Neuronal stem cell (in vitro differentiated cells): Measurements from ENCODE around the gene GH1.
A peak's percentile ranks its signal among the peaks of the same experiment; 100 is the strongest.

ENCODE experiments used
- DNase-seq: peaks from one replicate; pipeline ENCODE4 v3.0.0-alpha.2; 2013; ENCODE audit warnings: low spot score
- H2AFZ ChIP-seq: one replicate; pipeline ENCODE4 v1.6.1; 2013; ENCODE audit warnings: mild to moderate bottlenecking, low read length, inconsistent platforms
- H2AK5ac ChIP-seq: 2 replicates; pipeline ENCODE4 v1.6.1; 2013; ENCODE audit warnings: low read depth, mild to moderate bottlenecking, inconsistent platforms, low read length, moderate library complexity, mixed read lengths
- H2BK120ac ChIP-seq: 2 replicates; pipeline ENCODE4 v1.6.1; 2013; ENCODE audit warnings: low read depth, mild to moderate bottlenecking, inconsistent platforms, low read length, moderate library complexity, mixed read lengths
- H2BK12ac ChIP-seq: one replicate; pipeline ENCODE4 v1.6.1; 2013; ENCODE audit warnings: low read length, inconsistent platforms
- H2BK15ac ChIP-seq: 2 replicates; pipeline ENCODE4 v1.6.1; 2013; ENCODE audit warnings: mild to moderate bottlenecking, low read length, inconsistent platforms, mixed read lengths
- H2BK5ac ChIP-seq: one replicate; pipeline ENCODE4 v1.6.1; 2013; ENCODE audit warnings: inconsistent platforms, mild to moderate bottlenecking, low read length, moderate library complexity
- H3K14ac ChIP-seq: one replicate; pipeline ENCODE4 v1.6.1; 2013; ENCODE audit warnings: low read length, inconsistent platforms
- H3K18ac ChIP-seq: 2 replicates; pipeline ENCODE4 v1.6.1; 2013; ENCODE audit warnings: low read length, inconsistent platforms
- H3K23ac ChIP-seq: 2 replicates; pipeline ENCODE4 v1.6.1; 2013; ENCODE audit warnings: low read depth, mild to moderate bottlenecking, mixed read lengths, low read length, inconsistent platforms; ENCODE audit not compliant: poor library complexity
- H3K27ac ChIP-seq: replicated peaks from 3 replicates; pipeline ENCODE4 v1.5.1; 2013; ENCODE audit warnings: low read length, inconsistent platforms
- H3K27me3 ChIP-seq, 3 experiments: 2 replicates each; pipeline ENCODE4 v1.6.1; 2013; ENCODE audit warnings: low read length in 3 of 3, mild to moderate bottlenecking in 2 of 3, inconsistent platforms in 1 of 3, low read depth in 1 of 3, mixed read lengths in 1 of 3, moderate library complexity in 1 of 3; ENCODE audit not compliant: control insufficient read depth in 3 of 3, insufficient read depth in 3 of 3
- H3K36me3 ChIP-seq, 2 donors: replicated peaks in 1 of 2; 2 replicates each; pipeline ENCODE4 v1.6.1; 2013; ENCODE audit warnings: low read length in 2 of 2; ENCODE audit not compliant: control insufficient read depth in 2 of 2, insufficient read depth in 2 of 2
- H3K4ac ChIP-seq: 2 replicates; pipeline ENCODE4 v1.6.1; 2013; ENCODE audit warnings: inconsistent platforms, mild to moderate bottlenecking, low read length, moderate library complexity
- H3K4me1 ChIP-seq, 2 donors: 1 replicate in 1 of 2; 2 replicates in 1 of 2; pipeline ENCODE4 v1.6.1; 2013; ENCODE audit warnings: low read length in 2 of 2, low read depth in 1 of 2; ENCODE audit not compliant: control insufficient read depth in 2 of 2, insufficient read depth in 1 of 2
- H3K4me2 ChIP-seq: one replicate; pipeline ENCODE4 v1.6.1; 2013; ENCODE audit warnings: mild to moderate bottlenecking, low read length, inconsistent platforms; ENCODE audit not compliant: insufficient read depth, poor library complexity, severe bottlenecking
- H3K4me3 ChIP-seq, 2 donors: 2 replicates each; pipeline ENCODE4 v1.5.1; 2013; ENCODE audit warnings: low read length in 2 of 2, mild to moderate bottlenecking in 2 of 2, inconsistent platforms in 1 of 2, moderate library complexity in 1 of 2
- H3K79me1 ChIP-seq: one replicate; pipeline ENCODE4 v1.6.1; 2013; ENCODE audit warnings: low read depth, mild to moderate bottlenecking, inconsistent platforms, low read length, moderate library complexity
- H3K9ac ChIP-seq: one replicate; pipeline ENCODE4 v1.6.1; 2013; ENCODE audit warnings: mild to moderate bottlenecking, low read depth, low read length, inconsistent platforms; ENCODE audit not compliant: poor library complexity
- H3K9me3 ChIP-seq, 2 donors: replicated peaks in 1 of 2; 2 replicates each; pipeline versions ENCODE3 to v1.6.1; 2013; ENCODE audit warnings: low read length in 2 of 2, mild to moderate bottlenecking in 2 of 2, inconsistent platforms in 1 of 2, low read depth in 1 of 2, mixed read lengths in 1 of 2, moderate library complexity in 1 of 2; ENCODE audit not compliant: control insufficient read depth in 2 of 2, insufficient read depth in 1 of 2
- H4K8ac ChIP-seq: one replicate; pipeline ENCODE4 v1.6.1; 2013; ENCODE audit warnings: low read depth, mild to moderate bottlenecking, inconsistent platforms, low read length, moderate library complexity
- H4K91ac ChIP-seq: one replicate; pipeline ENCODE4 v1.6.1; 2013; ENCODE audit warnings: low read length, low read depth, mild to moderate bottlenecking, inconsistent platforms; ENCODE audit not compliant: poor library complexity
- WGBS, 2 donors: extraction: QIAGEN DNeasy Blood & Tissue Kit; methylation state at CpG; one replicate each; pipeline ENCODE4 v1.1.7; 2013; ENCODE audit warnings: missing lambda C conversion rate in 2 of 2, mixed read lengths in 1 of 2; ENCODE audit not compliant: insufficient read length in 2 of 2, insufficient replicate concordance in 1 of 2; ENCODE audit errors: extremely low coverage in 2 of 2; 5-methylcytosine and 5-hydroxymethylcytosine counted together

GH1 gene

DNA sequence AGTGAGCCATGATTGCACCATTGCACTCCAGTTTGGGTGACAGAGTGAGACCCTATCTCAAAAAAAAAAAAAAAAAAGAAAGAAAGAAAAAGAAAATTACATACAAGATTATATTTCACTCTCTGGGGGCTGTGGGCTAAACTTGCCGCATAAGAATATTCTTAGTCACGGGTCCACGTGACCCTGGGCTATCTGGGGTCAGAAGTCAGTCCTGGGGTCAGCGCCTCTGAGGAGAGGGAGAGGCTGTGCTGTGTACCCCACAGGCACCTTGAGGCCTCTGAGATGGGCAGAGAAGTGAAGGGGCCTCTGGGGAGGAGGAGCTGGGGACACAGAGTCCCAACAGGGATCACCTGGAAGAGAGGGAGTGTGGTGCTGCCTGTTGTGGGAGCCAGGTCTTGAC, 19.3 kb upstream of the GH1 start:
- Histone ChIP-seq H3K79me1 (peaks cover 1% of the 10 kb centered on the region), H4K8ac (no peak overlapping the region), H3K9ac (no peak overlapping the region), H3K36me3 (peaks cover 0 to 6% of the 10 kb centered on the region in 2 donors), H3K14ac (no peak overlapping the region), H2BK12ac (no peak overlapping the region), H3K27ac (no peak overlapping the region), H4K91ac (no peak overlapping the region), H3K4me2 (no peak overlapping the region), H3K18ac (peak overlapping the region; percentile 1), H3K4me1 (peaks cover 0 to 9% of the 10 kb centered on the region in 2 donors), H3K4me3 (no peak overlapping the region), H2BK15ac (no peak overlapping the region), H2BK120ac (no peak overlapping the region), H3K27me3 (peaks cover 0 to 6% (median 0%) of the 10 kb centered on the region in 3 experiments), H3K23ac (no peak overlapping the region), H3K9me3 (peaks cover 0 to 3% of the 10 kb centered on the region in 2 donors), H2BK5ac (no peak overlapping the region), H3K4ac (no peak overlapping the region), H2AK5ac (no peak overlapping the region), H2AFZ (no peak overlapping the region)
- no CpG with 5 or more reads among the region's 4 CpGs for WGBS, 2 donors
- no peak for DNase-seq

DNA sequence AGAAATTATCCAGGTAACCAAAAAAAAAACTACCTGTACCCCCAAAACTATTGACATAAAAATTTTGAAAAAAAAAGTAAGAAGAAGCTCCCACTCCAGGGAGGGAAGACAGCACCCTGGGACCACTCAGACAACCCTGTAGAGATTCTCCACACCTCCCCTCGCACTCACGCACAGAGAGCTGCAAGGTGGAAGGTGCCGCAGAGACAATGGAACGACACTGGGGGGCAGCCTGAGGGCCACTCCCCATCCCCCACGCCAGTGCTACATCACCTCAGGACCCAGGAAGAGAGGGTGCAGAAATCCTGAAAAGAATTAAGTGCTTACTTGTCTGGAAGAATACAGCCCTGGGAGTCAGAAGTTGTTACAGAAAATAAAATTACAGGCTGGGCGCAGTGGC, 18.7 kb upstream of the GH1 start:
- H3K27ac ChIP-seq, result no peak overlapping the region
- H4K91ac ChIP-seq, result no peak overlapping the region
- H3K79me1 ChIP-seq, result no peaks in the 10 kb centered on the region
- H3K4me1 ChIP-seq, result peaks cover 0 to 7% of the 10 kb centered on the region in 2 donors
- H2BK15ac ChIP-seq, result no peak overlapping the region
- no peak overlapping the region for H2BK120ac ChIP-seq
- H3K9ac ChIP-seq, result no peak overlapping the region
- H3K4me2 ChIP-seq, result no peak overlapping the region
- H2AFZ ChIP-seq, result no peak overlapping the region
- H2BK5ac ChIP-seq, result no peak overlapping the region
- H3K9me3 ChIP-seq, result no peaks in the 10 kb centered on the region
- no peak overlapping the region for H3K23ac ChIP-seq
- peaks cover 0 to 6% (median 0%) of the 10 kb centered on the region in 3 experiments for H3K27me3 ChIP-seq
- no peak overlapping the region for H2BK12ac ChIP-seq
- H3K4me3 ChIP-seq, result no peak overlapping the region
- H3K18ac ChIP-seq, result no peak overlapping the region
- no peak overlapping the region for H3K14ac ChIP-seq
- no peak overlapping the region for H4K8ac ChIP-seq
- H3K36me3 ChIP-seq, result peaks cover 0 to under 1% of the 10 kb centered on the region in 2 donors
- WGBS, 2 donors, result no CpG with 5 or more reads among the region's 6 CpGs
- no peak overlapping the region for H3K4ac ChIP-seq
- H2AK5ac ChIP-seq, result no peak overlapping the region
- DNase-seq, result no peak

DNA sequence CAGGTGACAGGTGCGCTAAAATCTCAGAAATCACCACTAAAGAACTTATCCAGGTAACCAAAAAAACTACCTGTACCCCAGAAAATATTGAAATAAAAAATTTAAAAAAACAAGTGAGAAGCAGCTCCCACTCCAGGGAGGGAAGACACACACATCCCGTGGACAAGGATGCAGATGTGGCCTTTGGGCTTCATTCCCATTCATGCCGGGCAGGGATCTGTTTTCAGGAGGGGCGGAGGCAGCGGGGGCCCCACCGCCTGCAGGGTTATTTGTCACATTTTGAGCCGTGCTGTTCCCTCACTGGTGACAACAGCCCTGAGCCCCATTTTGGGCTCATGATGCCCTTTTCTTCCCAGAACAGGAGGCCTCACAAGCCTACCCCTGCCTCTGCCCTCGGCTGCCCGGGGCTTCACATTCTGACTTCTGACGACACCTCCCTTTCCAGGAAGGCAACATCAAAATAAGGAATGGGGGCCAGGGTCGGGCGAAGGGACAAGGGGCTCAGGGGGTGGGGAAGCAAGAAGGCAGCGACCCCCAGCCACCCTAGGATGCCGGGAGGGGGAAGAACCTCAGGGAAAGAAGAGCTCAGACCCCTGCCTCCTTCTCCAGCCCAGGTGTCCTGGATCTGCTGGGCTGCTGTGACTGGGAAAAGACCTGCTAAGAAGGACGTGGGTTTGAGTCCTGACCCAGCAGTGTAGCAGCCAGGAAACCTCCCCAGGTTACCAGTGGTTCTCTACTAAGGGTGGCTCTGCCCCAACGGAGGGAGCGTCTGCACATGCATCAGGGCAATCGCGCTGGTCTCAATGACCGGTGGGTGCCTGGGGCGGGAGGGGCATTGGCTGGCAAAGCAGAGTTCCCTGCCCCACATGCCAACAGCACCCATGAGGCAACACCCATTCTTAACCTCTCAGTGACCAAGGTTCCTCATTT, 15.8 kb upstream of the GH1 start:
- Histone ChIP-seq H4K8ac (no peak overlapping the region), H2AFZ (no peak overlapping the region)
- DNase-seq, result no peak

DNA sequence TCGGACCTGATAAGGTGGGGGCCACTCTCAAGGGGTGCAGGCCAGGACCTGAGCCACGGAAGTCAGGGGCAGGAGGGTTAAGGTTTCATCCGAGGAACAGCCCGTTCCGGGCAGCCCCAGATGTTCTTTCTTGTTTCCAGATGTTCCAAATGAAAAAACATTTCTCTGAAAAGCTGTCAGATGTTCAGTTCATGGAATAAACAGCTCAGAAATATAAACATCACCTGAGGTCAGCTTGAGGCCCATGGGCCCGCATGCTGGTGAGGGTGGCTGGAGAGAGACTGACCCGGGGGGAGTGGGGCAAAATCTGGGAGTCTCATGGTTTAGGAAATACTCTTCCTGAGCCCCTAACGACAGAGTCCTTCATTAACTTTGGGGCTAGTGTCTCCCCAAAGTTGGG, 15.0 kb upstream of the GH1 start:
- Histone ChIP-seq H3K79me1 (no peaks in the 10 kb centered on the region), H3K36me3 (no peaks in the 10 kb centered on the region), H3K27me3 (peaks cover 0 to 4% (median 0%) of the 10 kb centered on the region in 3 experiments), H3K27ac (no peak overlapping the region), H4K91ac (no peak overlapping the region), H3K14ac (peak overlapping the region; percentile 79), H2BK120ac (no peak overlapping the region), H2AK5ac (no peak overlapping the region), H3K4me1 (peaks cover 2 to 16% of the 10 kb centered on the region in 2 donors), H3K9ac (no peak overlapping the region), H2BK12ac (no peak overlapping the region), H2BK15ac (no peak overlapping the region), H3K9me3 (no peaks in the 10 kb centered on the region), H3K4me3 (no peak overlapping the region), H3K23ac (no peak overlapping the region), H3K4me2 (no peak overlapping the region), H4K8ac (no peak overlapping the region), H3K18ac (no peak overlapping the region), H3K4ac (no peak overlapping the region), H2AFZ (no peak overlapping the region), H2BK5ac (no peak overlapping the region)
- DNase-seq, result no peak
- WGBS, 2 donors, result no CpG with 5 or more reads among the region's 8 CpGs

More for the DNA sequence above, 15.8 kb upstream of the GH1 start:
- Histone ChIP-seq H3K4ac (no peak overlapping the region), H2BK12ac (no peak overlapping the region), H3K9ac (no peak overlapping the region), H3K9me3 (no peaks in the 10 kb centered on the region), H3K14ac (no peak overlapping the region), H3K36me3 (no peaks in the 10 kb centered on the region), H3K4me3 (no peak overlapping the region), H3K4me1 (peaks cover 2 to 17% of the 10 kb centered on the region in 2 donors), H2BK120ac (no peak overlapping the region), H4K91ac (no peak overlapping the region), H2BK5ac (no peak overlapping the region), H3K27ac (no peak overlapping the region), H3K79me1 (no peaks in the 10 kb centered on the region), H3K4me2 (no peak overlapping the region), H2BK15ac (peak overlapping the region; percentile 47), H3K23ac (no peak overlapping the region), H3K18ac (peak overlapping the region; percentile 72), H3K27me3 (peaks cover 0 to 4% (median 0%) of the 10 kb centered on the region in 3 experiments), H2AK5ac (peak overlapping the region; percentile 87)
- WGBS, 2 donors, result no CpG with 5 or more reads among the region's 21 CpGs
